Femur (tissue), 1 donor: Measurements from ENCODE around the gene DCLK3.

ENCODE experiments used
- DNase-seq: peaks from one replicate; pipeline ENCODE4 v3.0.0-alpha.2; 2017

Gene DCLK3

DNA sequence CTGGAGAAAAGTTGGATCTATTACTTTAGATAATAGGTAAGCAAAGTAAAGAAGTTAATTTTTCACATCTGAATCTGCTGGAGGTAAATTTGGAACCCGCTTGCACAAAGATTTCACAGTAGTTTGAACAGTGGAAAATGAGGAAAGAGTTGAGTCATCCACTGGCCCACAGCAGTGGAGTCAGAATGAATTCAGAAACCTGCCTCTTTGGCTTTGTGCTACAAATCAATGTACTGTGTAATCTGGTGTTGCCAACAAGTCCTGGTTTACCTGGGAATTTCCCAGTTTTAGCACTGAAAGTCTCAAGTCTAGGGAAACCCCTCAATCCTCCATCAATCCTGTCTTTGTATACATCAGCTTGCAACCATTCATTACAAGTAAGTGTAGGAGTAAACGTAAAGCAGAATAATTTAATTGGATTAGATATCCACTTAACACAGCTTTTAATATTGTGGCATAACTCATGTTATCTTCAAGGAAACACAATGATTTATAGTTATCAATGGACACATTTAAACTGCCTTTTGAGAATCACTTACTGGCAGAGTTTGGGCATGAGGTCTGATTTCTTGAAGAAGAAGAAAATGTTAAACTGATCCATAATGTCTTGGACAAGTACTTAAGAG lies 100.6 kb downstream of the DCLK3 start:
- no peak for DNase-seq

DNA sequence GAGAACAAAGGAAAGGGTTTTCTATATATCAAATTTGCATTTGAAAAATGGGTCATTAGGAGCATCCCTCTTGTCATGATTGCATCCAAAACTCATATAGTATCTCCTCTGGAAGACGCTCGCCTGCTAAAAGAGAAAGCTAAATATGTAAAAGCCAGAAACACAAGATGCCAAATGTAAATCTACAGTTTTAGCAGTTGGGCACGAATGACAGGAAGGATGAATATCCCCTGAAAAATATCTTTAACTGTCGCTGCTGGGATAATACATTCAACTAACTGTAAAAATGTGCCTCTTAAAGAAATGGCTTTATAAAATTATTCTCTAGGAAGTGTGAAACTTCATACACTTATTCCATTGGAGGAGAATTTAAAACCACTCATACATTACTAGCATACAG lies 101.7 kb downstream of the DCLK3 start:
- DNase-seq, result no peak
